Adrenal gland (tissue), 12 donors: ENCODE data around the gene ARF3. TPM values are rescaled to one million over a fixed set of nuclear protein-coding genes. Genes with fewer than 3 reads are reported as not detected.

Source experiments
- DNase-seq, 7 donors: peaks; one replicate each; pipeline ENCODE4 v3.0.0-alpha.2; 2019 to 2020
- H3K27ac ChIP-seq, 5 donors: fragments of 200-600 bp; sonication (generic) in 4 of 5; 1 replicate in 3 of 5; 2 replicates in 2 of 5; pipeline versions ENCODE4 v1.5.1 to v1.8.0; 2016 to 2020; ENCODE audit warnings: mild to moderate bottlenecking in 1 of 5
- H3K27me3 ChIP-seq: fragments of 200-600 bp; 2 replicates; pipeline ENCODE4 v1.8.0; 2021
- H3K36me3 ChIP-seq, 2 donors: fragments of 200-600 bp; replicated peaks in 1 of 2; 1 replicate in 1 of 2; 2 replicates in 1 of 2; pipeline versions ENCODE4 v1.5.1 to v1.8.0; 2018 to 2022
- H3K4me1 ChIP-seq, 2 donors: fragments of 200-600 bp; replicated peaks in 1 of 2; 1 replicate in 1 of 2; 2 replicates in 1 of 2; pipeline versions ENCODE4 v1.5.1 to v1.8.0; 2018 to 2021
- H3K4me3 ChIP-seq, 4 donors: fragments of 200-600 bp; sonication (generic) in 3 of 4; one replicate each; pipeline ENCODE4 v1.5.1; 2016 to 2018
- H3K9me3 ChIP-seq, 3 donors: fragments of 200-600 bp; sonication (generic) in 1 of 3; replicated peaks in 1 of 3; 1 replicate in 2 of 3; 2 replicates in 1 of 3; pipeline versions ENCODE4 v1.5.1 to v1.8.0; 2016 to 2021
- CTCF ChIP-seq, 6 experiments: fragments of 450-650 bp in 4 of 6; fragments of 200-600 bp in 2 of 6; sonication (generic) in 1 of 6; IDR thresholded peaks; 1 replicate in 5 of 6; 2 replicates in 1 of 6; pipeline versions ENCODE4 v1.5.1 to v1.8.0; 2016 to 2021; ENCODE audit warnings: antibody characterized with exemption in 6 of 6, mild to moderate bottlenecking in 2 of 6, moderate library complexity in 1 of 6
- POLR2A ChIP-seq, 2 donors: fragments of 450-650 bp; IDR thresholded peaks; one replicate each; pipeline ENCODE4 v1.6.1; 2017; ENCODE audit warnings: antibody characterized with exemption in 2 of 2, mild to moderate bottlenecking in 2 of 2, moderate library complexity in 1 of 2
- WGBS, 4 donors: extraction: QIAGEN DNeasy Blood & Tissue Kit in 2 of 4; methylation state at CpG; one replicate each; pipeline versions ENCODE4 v1.1.5 to v1.1.7; 2013 to 2017; 5-methylcytosine and 5-hydroxymethylcytosine counted together
- intact Hi-C, 2 donors: fragments of 100-400 bp; cut with DNase I; formaldehyde crosslinking; loops; one replicate each; pipeline versions ENCODE4 v1.14.1 to v1.15.0; 2022 to 2023
- polyA plus RNA-seq, 3 donors: library from polyadenylated mRNA; stranded (reverse); fragments of 200-250 nt in 2 of 3; fragments of 350-450 nt in 1 of 3; fragmentation: Illumina TruSeq in 1 of 3; extraction: RNeasy Lipid Tissue Mini Kit (QIAGEN cat#74804) in 1 of 3; gene quantifications; one replicate each; pipeline ENCODE4 v1.2.3, GENCODE V29; 2013 to 2014
- total RNA-seq, 9 donors: library from RNA; depleted of rRNA in 4 of 9; stranded (reverse); fragments of >200 nt in 4 of 9; fragments of 120-200 nt in 1 of 9; fragmentation: NEBNext Ultra II Directional in 1 of 9; extraction: Animal tissue kit (Norgen Biotek cat#: 25700) in 1 of 9; gene quantifications; one replicate each; pipeline versions ENCODE4 v1.1.0 to v1.2.4, GENCODE V29; 2013 to 2023
- donor health status: healthy with polysubstance abuse.
- donor health status: Bipolar disorder and iron deficiency.
- donor health status: DM: yes; HTN: yes; CAD: no.
- donor health status: DM: no; HTN: no; CAD: no.
- donor health status: DM: no; HTN: no; CAD: no.
- donor health status: DM: yes; HTN: yes; CAD: no.

Gene ARF3
- total and polyA plus RNA-seq, 12 donors, result 55.2 to 237 (median 105) TPM

- no peaks in the 10 kb centered on the region for H3K9me3 ChIP-seq
- intact Hi-C loops, result loop anchor here in 1 of 2 donors (10.0 kb wide), 1 partner anchor 51 kb away; no protein-coding TSS in a partner anchor
- WGBS, 4 donors, result 72 to 93% (median 84%) methylated on average over 2 of the region's 2 CpGs
- peaks cover 34% of the 10 kb centered on the region for H3K27me3 ChIP-seq
- no peak for DNase-seq
- H3K4me1 ChIP-seq, result peaks cover 6 to 7% of the 10 kb centered on the region in 2 donors
- H3K36me3 ChIP-seq, result no peaks in the 10 kb centered on the region
- TF ChIP-seq POLR2A (IDR thresholded peaks at IDR 0.05) (no peak), CTCF (IDR thresholded peaks at IDR 0.05) (no peak)
- no peak overlapping the region for H3K4me3 ChIP-seq
- H3K27ac ChIP-seq, result no peak overlapping the region
Measured at GRCh38 chr12:48985901-48986300, 28.6 kb upstream of the ARF3 start.

- H3K27me3 ChIP-seq, result peaks cover 38% of the 10 kb centered on the region
- WGBS, 4 donors, result 20 to 51% (median 43%) methylated on average over 1 to 10 of the region's 10 CpGs
- no peak overlapping the region for H3K4me3 ChIP-seq
- no peak for TF ChIP-seq CTCF (IDR thresholded peaks at IDR 0.05)
- no peak for TF ChIP-seq POLR2A (IDR thresholded peaks at IDR 0.05)
- no peaks in the 10 kb centered on the region for H3K9me3 ChIP-seq
- H3K36me3 ChIP-seq, result no peaks in the 10 kb centered on the region
- intact Hi-C loops, result loop anchor here in 1 of 2 donors (10.0 kb wide), 1 partner anchor 51 kb away; no protein-coding TSS in a partner anchor
- H3K4me1 ChIP-seq, result peaks cover 10 to 11% of the 10 kb centered on the region in 2 donors
- no peak for DNase-seq
- no peak overlapping the region for H3K27ac ChIP-seq
Measured at GRCh38 chr12:48985475-48985897, 28.2 kb upstream of the ARF3 start.

GRCh38 chr12:48982397-48983080 lies 25.3 kb upstream of the ARF3 start:
- Histone ChIP-seq H3K4me3 (no peak overlapping the region), H3K27ac (no peak overlapping the region), H3K4me1 (peaks cover 11 to 36% of the 10 kb centered on the region in 2 donors), H3K9me3 (no peaks in the 10 kb centered on the region), H3K27me3 (peaks cover 62% of the 10 kb centered on the region), H3K36me3 (no peaks in the 10 kb centered on the region)
- DNase-seq, result no peak
- 49 to 59% (median 52%) methylated on average over 6 of the region's 6 CpGs for WGBS, 4 donors
- TF ChIP-seq POLR2A (IDR thresholded peaks at IDR 0.05), result no peak
- TF ChIP-seq CTCF (IDR thresholded peaks at IDR 0.05), result no peak
- intact Hi-C loops, result loop anchor here in 1 of 2 donors (10.0 kb wide), 1 partner anchor 48 kb away; no protein-coding TSS in a partner anchor

GRCh38 chr12:48981757-48982157 lies 24.5 kb upstream of the ARF3 start:
- peaks cover 68% of the 10 kb centered on the region for H3K27me3 ChIP-seq
- peaks cover 11 to 36% of the 10 kb centered on the region in 2 donors for H3K4me1 ChIP-seq
- intact Hi-C loops, result loop anchor here in 1 of 2 donors (10.0 kb wide), 1 partner anchor 47 kb away; no protein-coding TSS in a partner anchor

More at GRCh38 chr12:48981757-48982157, 24.5 kb upstream of the ARF3 start:
- no peak for TF ChIP-seq POLR2A (IDR thresholded peaks at IDR 0.05)
- TF ChIP-seq CTCF (IDR thresholded peaks at IDR 0.05), result no peak
- Histone ChIP-seq H3K9me3 (no peaks in the 10 kb centered on the region), H3K4me3 (no peak overlapping the region), H3K27ac (no peak overlapping the region), H3K36me3 (no peaks in the 10 kb centered on the region)
- DNase-seq, result no peak
- WGBS, 4 donors, result 14 to 19% (median 19%) methylated on average over 10 to 13 of the region's 13 CpGs
